Upper lobe of left lung (tissue), 6 donors: ENCODE data around the gene RYR1. TPM values are rescaled to one million over a fixed set of nuclear protein-coding genes. Genes with fewer than 3 reads are reported as not detected.

Experiments used
- ATAC-seq, 2 donors: fragments of 200-7000 bp; cut with Tn5 transposase; one replicate each; pipeline ENCODE4 v1.9.1; 2022; ENCODE audit warnings: mild to moderate bottlenecking in 2 of 2, moderate library complexity in 2 of 2; ENCODE audit not compliant: low FRiP score in 2 of 2
- DNase-seq, 2 donors: peaks; one replicate each; pipeline ENCODE4 v3.0.0-alpha.2; 2019 to 2020
- H3K27ac ChIP-seq, 4 donors: fragments of 200-600 bp; sonication (generic); one replicate each; pipeline ENCODE4 v1.5.1; 2016 to 2019
- H3K27me3 ChIP-seq, 4 donors: fragments of 200-600 bp; sonication (generic); one replicate each; pipeline ENCODE4 v1.5.1; 2017 to 2019
- H3K36me3 ChIP-seq, 4 donors: fragments of 200-600 bp; sonication (generic); one replicate each; pipeline ENCODE4 v1.5.1; 2016 to 2019
- H3K4me1 ChIP-seq, 4 donors: fragments of 200-600 bp; sonication (generic); one replicate each; pipeline ENCODE4 v1.5.1; 2018 to 2019
- H3K4me3 ChIP-seq, 4 donors: fragments of 200-600 bp; sonication (generic); one replicate each; pipeline ENCODE4 v1.5.1; 2017 to 2019; ENCODE audit warnings: mild to moderate bottlenecking in 2 of 4, moderate library complexity in 1 of 4
- H3K9me3 ChIP-seq, 4 donors: fragments of 200-600 bp; sonication (generic); one replicate each; pipeline ENCODE4 v1.5.1; 2018 to 2019
- EP300 ChIP-seq, 4 donors: sonication (generic); formaldehyde crosslinking; IDR thresholded peaks; one replicate each; pipeline ENCODE4 v1.5.1; 2017; ENCODE audit warnings: antibody characterized with exemption in 4 of 4, control low read depth in 2 of 4
- POLR2A ChIP-seq, 4 donors: fragments of 450-650 bp; IDR thresholded peaks; one replicate each; pipeline ENCODE4 v1.5.1; 2016 to 2017; ENCODE audit warnings: antibody characterized with exemption in 4 of 4, mild to moderate bottlenecking in 2 of 4
- POLR2AphosphoS5 ChIP-seq, 2 donors: sonication (generic); formaldehyde crosslinking; IDR thresholded peaks; one replicate each; pipeline ENCODE4 v1.5.1; 2017; ENCODE audit warnings: antibody characterized with exemption in 2 of 2
- WGBS, 2 donors: methylation state at CpG; one replicate each; pipeline ENCODE4 v1.1.5; 2017 to 2018; 5-methylcytosine and 5-hydroxymethylcytosine counted together
- total RNA-seq, 6 donors: library from RNA; depleted of rRNA in 4 of 6; stranded (reverse); fragments of >200 nt in 4 of 6; gene quantifications; one replicate each; pipeline versions ENCODE4 v1.1.0 to v1.2.1, GENCODE V29; 2016 to 2021
- TF ChIP-seq, protein P1 (sequence below), 6 experiments: fragments of 450-650 bp in 4 of 6; fragments of 200-600 bp in 2 of 6; sonication (generic) in 2 of 6; IDR thresholded peaks; one replicate each; pipeline ENCODE4 v1.5.1; 2016 to 2019; ENCODE audit warnings: antibody characterized with exemption in 6 of 6
- donor health status: DM: no; HTN: no; CAD: no; lungs with moderate emphysema.
- donor health status: DM: no; HTN: yes; CAD: no; lungs with severe emphysema.

The RYR1 gene
- total RNA-seq, 6 donors from 2014 or later: 1.1 to 22.0 (median 5.5) TPM

- Histone ChIP-seq H3K4me1 (peaks cover 6 to 10% (median 7%) of the 10 kb centered on the region in 4 donors), H3K4me3 (no peak overlapping the region), H3K27me3 (no peaks in the 10 kb centered on the region), H3K27ac (no peak overlapping the region), H3K9me3 (no peaks in the 10 kb centered on the region), H3K36me3 (peaks cover 0 to 13% (median 4%) of the 10 kb centered on the region in 4 donors)
- DNase-seq: peak in 1 of 2 donors; percentile 43
- WGBS, 2 donors: 76 to 86% methylated on average over 7 to 11 of the region's 11 CpGs
- TF ChIP-seq EP300 (IDR thresholded peaks at IDR 0.05) (no peak), POLR2A (IDR thresholded peaks at IDR 0.05) (no peak), POLR2AphosphoS5 (IDR thresholded peaks at IDR 0.05) (no peak)
- TF ChIP-seq, protein P1, sequence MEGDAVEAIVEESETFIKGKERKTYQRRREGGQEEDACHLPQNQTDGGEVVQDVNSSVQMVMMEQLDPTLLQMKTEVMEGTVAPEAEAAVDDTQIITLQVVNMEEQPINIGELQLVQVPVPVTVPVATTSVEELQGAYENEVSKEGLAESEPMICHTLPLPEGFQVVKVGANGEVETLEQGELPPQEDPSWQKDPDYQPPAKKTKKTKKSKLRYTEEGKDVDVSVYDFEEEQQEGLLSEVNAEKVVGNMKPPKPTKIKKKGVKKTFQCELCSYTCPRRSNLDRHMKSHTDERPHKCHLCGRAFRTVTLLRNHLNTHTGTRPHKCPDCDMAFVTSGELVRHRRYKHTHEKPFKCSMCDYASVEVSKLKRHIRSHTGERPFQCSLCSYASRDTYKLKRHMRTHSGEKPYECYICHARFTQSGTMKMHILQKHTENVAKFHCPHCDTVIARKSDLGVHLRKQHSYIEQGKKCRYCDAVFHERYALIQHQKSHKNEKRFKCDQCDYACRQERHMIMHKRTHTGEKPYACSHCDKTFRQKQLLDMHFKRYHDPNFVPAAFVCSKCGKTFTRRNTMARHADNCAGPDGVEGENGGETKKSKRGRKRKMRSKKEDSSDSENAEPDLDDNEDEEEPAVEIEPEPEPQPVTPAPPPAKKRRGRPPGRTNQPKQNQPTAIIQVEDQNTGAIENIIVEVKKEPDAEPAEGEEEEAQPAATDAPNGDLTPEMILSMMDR (IDR thresholded peaks at IDR 0.05): no peak
- ATAC-seq: no peak
Measured at GRCh38 chr19:38412961-38413360, 20.5 kb upstream of the RYR1 start.

- TF ChIP-seq, protein P1 (IDR thresholded peaks at IDR 0.05): no peak
- peaks cover 0 to 8% (median 2%) of the 10 kb centered on the region in 4 donors for H3K36me3 ChIP-seq
- no peak overlapping the region for H3K4me3 ChIP-seq
- peaks cover 11 to 15% (median 12%) of the 10 kb centered on the region in 4 donors for H3K4me1 ChIP-seq
- DNase-seq (no peak), ATAC-seq (no peak)
- H3K27me3 ChIP-seq: peaks cover 0 to 3% (median 0%) of the 10 kb centered on the region in 4 donors
- WGBS, 2 donors: 84 to 90% methylated on average over 5 to 6 of the region's 6 CpGs
- no peaks in the 10 kb centered on the region for H3K9me3 ChIP-seq
- no peak overlapping the region for H3K27ac ChIP-seq
Measured at GRCh38 chr19:38413416-38413815, 20.1 kb upstream of the RYR1 start.

DNA sequence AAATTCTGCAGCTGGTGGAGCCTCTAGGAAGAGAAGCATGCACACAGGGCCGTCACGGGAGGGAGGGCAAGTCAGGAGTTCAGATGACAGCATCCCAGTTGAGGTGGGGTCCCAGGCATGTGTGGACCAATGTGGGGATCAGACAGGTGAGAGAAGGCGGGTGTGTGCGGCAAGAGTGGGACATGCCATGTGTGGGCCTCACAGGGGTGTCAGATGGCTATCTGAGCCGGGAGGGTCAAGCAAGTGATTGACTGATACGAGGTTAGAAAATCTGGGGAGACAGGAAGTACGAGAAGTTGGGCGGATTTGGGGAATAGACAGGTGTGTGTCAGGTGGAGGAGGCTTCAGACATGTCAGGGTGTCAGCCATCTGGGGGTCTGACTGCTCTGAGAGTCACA is 16.3 kb upstream of the RYR1 start:
- H3K36me3 ChIP-seq: peaks cover 0 to 5% (median 1%) of the 10 kb centered on the region in 4 donors
- H3K4me3 ChIP-seq: no peak overlapping the region
- ATAC-seq: no peak
- H3K9me3 ChIP-seq: no peaks in the 10 kb centered on the region
- peak overlapping the region in 3 of 4 donors; percentile 58 to 77 (median 74) for H3K27ac ChIP-seq
- WGBS, 2 donors: 83 to 88% methylated on average over 8 of the region's 8 CpGs
- peaks cover 0 to 3% (median 0%) of the 10 kb centered on the region in 4 donors for H3K27me3 ChIP-seq
- no peak for TF ChIP-seq POLR2AphosphoS5 (IDR thresholded peaks at IDR 0.05)
- DNase-seq: no peak
- peaks cover 13 to 15% (median 14%) of the 10 kb centered on the region in 4 donors for H3K4me1 ChIP-seq

DNA sequence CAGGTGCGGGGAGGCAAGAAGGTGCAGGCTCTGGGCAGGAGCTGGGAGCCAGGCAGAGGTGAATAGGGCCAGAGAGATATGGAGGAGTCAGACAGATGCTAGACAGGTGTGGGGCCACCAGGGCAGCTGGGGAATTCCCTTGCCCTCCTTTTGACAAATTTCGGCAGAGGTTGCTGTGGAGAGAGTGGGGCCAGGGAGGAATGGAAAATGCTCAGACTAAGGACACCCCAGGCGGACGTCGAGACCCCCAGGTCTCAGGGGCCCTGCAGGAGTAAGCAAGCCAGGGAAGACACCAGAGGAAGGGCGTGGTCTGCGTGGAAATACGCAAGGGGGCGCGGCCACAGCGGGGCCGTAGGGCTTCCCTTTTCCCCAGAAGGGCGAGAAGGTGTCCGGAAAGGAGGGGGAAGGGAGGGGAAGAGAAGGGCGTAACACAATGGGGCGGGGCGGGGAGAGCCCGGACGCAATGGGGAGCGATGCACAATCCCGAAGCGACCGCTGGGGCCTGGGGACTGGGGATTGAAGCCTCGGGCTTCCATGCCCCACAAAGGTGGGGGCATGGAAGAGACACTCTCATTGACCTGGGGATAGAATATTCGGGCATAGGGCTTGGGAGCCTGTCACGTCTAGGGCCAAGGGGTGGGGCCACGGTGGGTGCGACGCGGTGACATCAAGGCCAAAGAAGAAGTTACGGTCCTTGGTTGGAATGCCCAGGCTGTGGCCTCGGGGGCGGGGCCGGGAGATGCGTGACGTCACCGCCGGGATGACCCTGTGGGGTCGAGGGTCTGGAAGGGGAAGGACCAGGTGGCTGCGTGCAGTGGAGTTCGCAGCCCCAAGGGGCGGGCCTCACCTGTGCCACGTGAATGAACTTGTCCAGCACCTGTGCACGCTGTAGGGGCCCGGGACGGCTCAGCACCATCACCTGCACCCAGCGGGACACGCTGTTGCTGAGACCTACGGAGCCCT is 15.7 kb upstream of the RYR1 start:
- Histone ChIP-seq H3K9me3 (no peaks in the 10 kb centered on the region), H3K27ac (peak overlapping the region; percentile 58 to 77 (median 69)), H3K27me3 (peaks cover 0 to 3% (median 0%) of the 10 kb centered on the region in 4 donors), H3K36me3 (peaks cover 0 to 5% (median 0%) of the 10 kb centered on the region in 4 donors), H3K4me1 (peaks cover 13 to 15% (median 14%) of the 10 kb centered on the region in 4 donors), H3K4me3 (peak overlapping the region; percentile 20 to 43 (median 38))
- 8 to 10% methylated on average over 29 to 42 of the region's 49 CpGs for WGBS, 2 donors
- DNase-seq: peak; percentile 85 to 93
- peak; percentile 90 to 91 for ATAC-seq
- TF ChIP-seq POLR2AphosphoS5 (IDR thresholded peaks at IDR 0.05): peak; percentile 24 to 32
- TF ChIP-seq EP300 (IDR thresholded peaks at IDR 0.05): no peak
- TF ChIP-seq, protein P1 (IDR thresholded peaks at IDR 0.05): no peak

GRCh38 chr19:38420935-38421334 is 12.6 kb upstream of the RYR1 start:
- no peak for DNase-seq
- 90 to 93% methylated on average over 4 to 9 of the region's 9 CpGs for WGBS, 2 donors
- H3K4me3 ChIP-seq: no peak overlapping the region
- peaks cover 0 to 3% (median 0%) of the 10 kb centered on the region in 4 donors for H3K27me3 ChIP-seq
- H3K9me3 ChIP-seq: no peaks in the 10 kb centered on the region
- no peaks in the 10 kb centered on the region for H3K36me3 ChIP-seq
- ATAC-seq: no peak
- peaks cover 13 to 18% (median 15%) of the 10 kb centered on the region in 4 donors for H3K4me1 ChIP-seq
- TF ChIP-seq POLR2AphosphoS5 (IDR thresholded peaks at IDR 0.05) (no peak), EP300 (IDR thresholded peaks at IDR 0.05) (no peak), POLR2A (IDR thresholded peaks at IDR 0.05) (no peak)
- TF ChIP-seq, protein P1 (IDR thresholded peaks at IDR 0.05): no peak
- no peak overlapping the region for H3K27ac ChIP-seq
